Thoracic aorta (tissue), 2 donors: Measurements from ENCODE around the gene PCBP2. TPM values are rescaled to one million over a fixed set of nuclear protein-coding genes. Genes with fewer than 3 reads are reported as not detected.
A peak's percentile ranks its signal among the peaks of the same experiment; 100 is the strongest.

Experiments used
- ATAC-seq: fragments of 150-250 bp; one replicate; pipeline ENCODE4 v1.8.0; 2017; ENCODE audit warnings: low read depth; ENCODE audit not compliant: insufficient number of reproducible peaks, low FRiP score
- DNase-seq: peaks from one replicate; pipeline ENCODE4 v3.0.0-alpha.2; 2020; ENCODE audit warnings: low spot score
- H3K27ac ChIP-seq, 2 donors: fragments of 200-600 bp; sonication (generic); 1 replicate in 1 of 2; 2 replicates in 1 of 2; pipeline ENCODE4 v1.5.1; 2016; ENCODE audit warnings: mild to moderate bottlenecking in 2 of 2, moderate library complexity in 2 of 2
- H3K27me3 ChIP-seq: fragments of 200-600 bp; sonication (generic); replicated peaks from 2 replicates; pipeline ENCODE4 v1.6.0; 2016; ENCODE audit warnings: mild to moderate bottlenecking; ENCODE audit not compliant: insufficient read depth
- H3K36me3 ChIP-seq: fragments of 200-600 bp; sonication (generic); one replicate; pipeline ENCODE4 v1.5.1; 2016
- H3K4me1 ChIP-seq, 2 donors: fragments of 200-600 bp; sonication (generic); 1 replicate in 1 of 2; 2 replicates in 1 of 2; pipeline versions ENCODE4 v1.5.1 to v1.6.0; 2016; ENCODE audit warnings: low read depth in 2 of 2, mild to moderate bottlenecking in 1 of 2; ENCODE audit not compliant: control insufficient read depth in 1 of 2
- H3K4me3 ChIP-seq: fragments of 200-600 bp; sonication (generic); 2 replicates; pipeline ENCODE4 v1.5.1; 2016; ENCODE audit warnings: mild to moderate bottlenecking
- H3K9me3 ChIP-seq: fragments of 200-600 bp; sonication (generic); 2 replicates; pipeline ENCODE4 v1.5.1; 2016
- CTCF ChIP-seq: fragments of 200-600 bp; sonication (generic); IDR thresholded peaks from one replicate; pipeline ENCODE4 v1.5.1; 2019; ENCODE audit warnings: antibody characterized with exemption
- total RNA-seq, 2 donors: library from RNA; depleted of rRNA; stranded (reverse); fragments of >200 nt; gene quantifications; one replicate each; pipeline versions ENCODE4 v1.1.0 to v1.2.3, GENCODE V29; 2016

PCBP2 gene
- total RNA-seq, 2 donors from 2014 or later: 326 to 466 TPM

- Histone ChIP-seq H3K27ac (no peak overlapping the region), H3K4me1 (peaks cover 0 to 7% of the 10 kb centered on the region in 2 donors), H3K4me3 (no peak overlapping the region), H3K27me3 (no peaks in the 10 kb centered on the region), H3K9me3 (no peaks in the 10 kb centered on the region), H3K36me3 (peaks cover 87% of the 10 kb centered on the region)
- DNase-seq: no peak
- TF ChIP-seq CTCF: no peak
- no peak for ATAC-seq
These were observed 16.0 kb downstream of the PCBP2 start for GRCh38 chr12:53467880-53468279.

- TF ChIP-seq CTCF: no peak
- no peak overlapping the region for H3K27ac ChIP-seq
- no peak overlapping the region for H3K4me3 ChIP-seq
- DNase-seq (no peak), ATAC-seq (no peak)
- H3K36me3 ChIP-seq: peaks cover 83% of the 10 kb centered on the region
- H3K9me3 ChIP-seq: no peaks in the 10 kb centered on the region
- H3K4me1 ChIP-seq: peaks cover 2 to 11% of the 10 kb centered on the region in 2 donors
- no peaks in the 10 kb centered on the region for H3K27me3 ChIP-seq
These were observed 16.4 kb downstream of the PCBP2 start for GRCh38 chr12:53468282-53468681.

GRCh38 chr12:53472056-53472582 lies 20.2 kb downstream of the PCBP2 start:
- DNase-seq (no peak), ATAC-seq (no peak)
- Histone ChIP-seq H3K27ac (peak overlapping the region in 1 of 2 donors; percentile 2), H3K9me3 (no peaks in the 10 kb centered on the region), H3K36me3 (peaks cover 82% of the 10 kb centered on the region), H3K4me3 (no peak overlapping the region), H3K27me3 (no peaks in the 10 kb centered on the region), H3K4me1 (peaks cover 13 to 29% of the 10 kb centered on the region in 2 donors)
- no peak for TF ChIP-seq CTCF

DNA sequence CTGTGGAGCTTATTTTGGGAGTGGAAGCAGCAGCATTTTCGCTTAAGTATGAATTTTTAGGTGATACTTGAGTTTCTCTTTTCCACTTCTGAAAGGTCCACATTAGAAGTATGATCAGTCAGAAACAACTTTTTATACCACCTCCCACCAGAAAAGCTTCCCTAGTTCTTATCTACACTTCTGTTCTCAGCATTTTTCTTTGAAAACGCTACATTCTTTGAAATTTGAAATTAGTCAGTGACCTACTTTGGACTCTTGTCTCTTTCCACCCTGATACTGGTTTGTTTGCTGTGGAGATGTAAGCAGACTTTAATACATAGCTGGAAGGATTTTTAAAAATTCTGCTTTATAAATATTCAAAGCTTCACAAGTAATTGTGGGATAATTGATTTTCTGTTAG lies 22.2 kb downstream of the PCBP2 start:
- Histone ChIP-seq H3K4me3 (no peak overlapping the region), H3K27ac (peak overlapping the region in 1 of 2 donors; percentile 26), H3K27me3 (no peaks in the 10 kb centered on the region), H3K36me3 (peaks cover 77% of the 10 kb centered on the region), H3K9me3 (no peaks in the 10 kb centered on the region), H3K4me1 (peaks cover 13 to 41% of the 10 kb centered on the region in 2 donors)
- TF ChIP-seq CTCF: no peak
- no peak for DNase-seq
- no peak for ATAC-seq

DNA sequence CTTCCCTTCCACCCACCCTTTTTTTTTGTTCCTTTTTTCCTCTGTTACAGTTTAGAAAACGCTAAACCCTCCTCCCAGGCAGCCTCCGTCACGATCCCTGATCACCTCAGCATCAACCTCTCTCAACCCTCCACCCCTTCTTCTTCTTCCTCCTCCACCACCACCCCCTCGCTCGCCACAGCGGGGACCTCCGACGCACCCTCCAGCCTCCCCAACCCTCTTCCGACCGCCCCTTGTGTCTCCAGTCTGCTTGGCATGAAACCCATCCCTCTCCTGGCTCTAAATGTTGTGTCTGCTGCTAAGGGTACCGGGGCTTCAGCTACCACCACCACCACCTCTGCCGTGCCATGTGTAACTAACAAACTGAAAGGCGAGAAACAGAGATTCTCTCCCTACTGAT lies 22.9 kb downstream of the PCBP2 start:
- no peak for ATAC-seq
- Histone ChIP-seq H3K36me3 (peaks cover 76% of the 10 kb centered on the region), H3K4me3 (no peak overlapping the region), H3K4me1 (peaks cover 13 to 41% of the 10 kb centered on the region in 2 donors), H3K27me3 (no peaks in the 10 kb centered on the region), H3K9me3 (no peaks in the 10 kb centered on the region), H3K27ac (peak overlapping the region in 1 of 2 donors; percentile 26)
- no peak for TF ChIP-seq CTCF
- no peak for DNase-seq
